ENCODE data around the gene JHY. TPM values are rescaled to one million over a fixed set of nuclear protein-coding genes. Genes with fewer than 3 reads are reported as not detected.
A peak's percentile ranks its signal among the peaks of the same experiment; 100 is the strongest.

The JHY gene
- 2.9 TPM for total RNA-seq (ENCODE audit: unreplicated experiment)
- long read RNA-seq, partial matches to known transcripts: 1 of 2 reads
- long read RNA-seq, other reads (novel, unspliced or antisense): 0 of 2 reads

GRCh38 chr11:122882189-122882856 lies at the start of gene JHY:
Gene JHY, plus strand, starts transcription at chr11:122882759. Its CDS starts 3,091 bp downstream, at chr11:122885850.
- TF ChIP-seq CTCF (IDR thresholded peaks at IDR 0.05; ENCODE audit: partially characterized antibody, unreplicated experiment): no peak
- H3K4me1 Mint-ChIP-seq (ENCODE audit: low read depth, unreplicated experiment): no peaks in the 10 kb centered on the region
- H3K4me3 Mint-ChIP-seq (ENCODE audit: unreplicated experiment): peak within 1 kb of the TSS; percentile 87
- no peak within 1 kb of the TSS for H3K27ac Mint-ChIP-seq (ENCODE audit: unreplicated experiment)
- no peaks in the 10 kb centered on the region for H3K36me3 Mint-ChIP-seq (ENCODE audit: unreplicated experiment)
- no peak for DNase-seq
- peaks cover 10% of the 10 kb centered on the region for H3K27me3 Mint-ChIP-seq (ENCODE audit: unreplicated experiment)
- H3K9me3 Mint-ChIP-seq (ENCODE audit: unreplicated experiment): no peaks in the 10 kb centered on the region

GRCh38 chr11:122833846-122834464 lies 48.6 kb upstream of the JHY start:
- H3K4me1 Mint-ChIP-seq (ENCODE audit: low read depth, unreplicated experiment): peaks cover 5% of the 10 kb centered on the region
- H3K4me3 Mint-ChIP-seq (ENCODE audit: unreplicated experiment): no peak overlapping the region
- no peak overlapping the region for H3K27ac Mint-ChIP-seq (ENCODE audit: unreplicated experiment)
- H3K27me3 Mint-ChIP-seq (ENCODE audit: unreplicated experiment): peaks cover 4% of the 10 kb centered on the region
- no peak for TF ChIP-seq CTCF (IDR thresholded peaks at IDR 0.05; ENCODE audit: partially characterized antibody, unreplicated experiment)
- no peaks in the 10 kb centered on the region for H3K36me3 Mint-ChIP-seq (ENCODE audit: unreplicated experiment)
- H3K9me3 Mint-ChIP-seq (ENCODE audit: unreplicated experiment): peaks cover 3% of the 10 kb centered on the region
- no peak for DNase-seq

- Mint-ChIP-seq H3K27ac (ENCODE audit: unreplicated experiment) (no peak overlapping the region), H3K27me3 (ENCODE audit: unreplicated experiment) (peaks cover under 1% of the 10 kb centered on the region), H3K36me3 (ENCODE audit: unreplicated experiment) (no peaks in the 10 kb centered on the region), H3K9me3 (ENCODE audit: unreplicated experiment) (peaks cover 1% of the 10 kb centered on the region), H3K4me1 (ENCODE audit: low read depth, unreplicated experiment) (peaks cover 3% of the 10 kb centered on the region), H3K4me3 (ENCODE audit: unreplicated experiment) (no peak overlapping the region)
- no peak for DNase-seq
- TF ChIP-seq CTCF (IDR thresholded peaks at IDR 0.05; ENCODE audit: partially characterized antibody, unreplicated experiment): no peak
These were observed 45.6 kb upstream of the JHY start for GRCh38 chr11:122836916-122837315.

- no peak overlapping the region for H3K4me3 Mint-ChIP-seq (ENCODE audit: unreplicated experiment)
- no peaks in the 10 kb centered on the region for H3K36me3 Mint-ChIP-seq (ENCODE audit: unreplicated experiment)
- no peaks in the 10 kb centered on the region for H3K4me1 Mint-ChIP-seq (ENCODE audit: low read depth, unreplicated experiment)
- no peak for TF ChIP-seq CTCF (IDR thresholded peaks at IDR 0.05; ENCODE audit: partially characterized antibody, unreplicated experiment)
- no peak overlapping the region for H3K27ac Mint-ChIP-seq (ENCODE audit: unreplicated experiment)
- peaks cover 2% of the 10 kb centered on the region for H3K27me3 Mint-ChIP-seq (ENCODE audit: unreplicated experiment)
- H3K9me3 Mint-ChIP-seq (ENCODE audit: unreplicated experiment): peaks cover 1% of the 10 kb centered on the region
- DNase-seq: no peak
These were observed 44.8 kb upstream of the JHY start for GRCh38 chr11:122837528-122838346.
